GM06990 (cell line): ENCODE measurements around the gene IL17B.

Experiments
- DNase-seq: peaks from one replicate; pipeline ENCODE4 v3.0.0-alpha.2; 2011; ENCODE audit not compliant: insufficient read length; ENCODE audit errors: extremely low read depth
- H3K27me3 ChIP-seq: replicated peaks from 2 replicates; pipeline ENCODE4 v1.6.0; 2011; ENCODE audit warnings: low read length; ENCODE audit not compliant: control insufficient read depth, insufficient read depth
- H3K36me3 ChIP-seq: 2 replicates; pipeline ENCODE4 v1.5.1; 2011; ENCODE audit warnings: low read length; ENCODE audit not compliant: control insufficient read depth, insufficient read depth
- H3K4me3 ChIP-seq: replicated peaks from 2 replicates; pipeline ENCODE4 v1.5.1; 2011; ENCODE audit warnings: low read depth, mild to moderate bottlenecking, control low read depth, low read length
- TF ChIP-seq, protein P1 (sequence below): IDR thresholded peaks from 2 replicates; pipeline ENCODE4 v1.5.1; 2011; ENCODE audit warnings: low read length, control low read depth, mild to moderate bottlenecking, inconsistent platforms; ENCODE audit not compliant: insufficient read depth, poor library complexity, severe bottlenecking

Gene IL17B

GRCh38 chr5:149383399-149383798, 4.3 kb upstream of the IL17B start:
- no peak for DNase-seq
- no peaks in the 10 kb centered on the region for H3K36me3 ChIP-seq
- no peak overlapping the region for H3K4me3 ChIP-seq
- H3K27me3 ChIP-seq, result no peaks in the 10 kb centered on the region; the same call in 1 of the 2 replicates
- TF ChIP-seq, protein P1, sequence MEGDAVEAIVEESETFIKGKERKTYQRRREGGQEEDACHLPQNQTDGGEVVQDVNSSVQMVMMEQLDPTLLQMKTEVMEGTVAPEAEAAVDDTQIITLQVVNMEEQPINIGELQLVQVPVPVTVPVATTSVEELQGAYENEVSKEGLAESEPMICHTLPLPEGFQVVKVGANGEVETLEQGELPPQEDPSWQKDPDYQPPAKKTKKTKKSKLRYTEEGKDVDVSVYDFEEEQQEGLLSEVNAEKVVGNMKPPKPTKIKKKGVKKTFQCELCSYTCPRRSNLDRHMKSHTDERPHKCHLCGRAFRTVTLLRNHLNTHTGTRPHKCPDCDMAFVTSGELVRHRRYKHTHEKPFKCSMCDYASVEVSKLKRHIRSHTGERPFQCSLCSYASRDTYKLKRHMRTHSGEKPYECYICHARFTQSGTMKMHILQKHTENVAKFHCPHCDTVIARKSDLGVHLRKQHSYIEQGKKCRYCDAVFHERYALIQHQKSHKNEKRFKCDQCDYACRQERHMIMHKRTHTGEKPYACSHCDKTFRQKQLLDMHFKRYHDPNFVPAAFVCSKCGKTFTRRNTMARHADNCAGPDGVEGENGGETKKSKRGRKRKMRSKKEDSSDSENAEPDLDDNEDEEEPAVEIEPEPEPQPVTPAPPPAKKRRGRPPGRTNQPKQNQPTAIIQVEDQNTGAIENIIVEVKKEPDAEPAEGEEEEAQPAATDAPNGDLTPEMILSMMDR, result no peak

DNA sequence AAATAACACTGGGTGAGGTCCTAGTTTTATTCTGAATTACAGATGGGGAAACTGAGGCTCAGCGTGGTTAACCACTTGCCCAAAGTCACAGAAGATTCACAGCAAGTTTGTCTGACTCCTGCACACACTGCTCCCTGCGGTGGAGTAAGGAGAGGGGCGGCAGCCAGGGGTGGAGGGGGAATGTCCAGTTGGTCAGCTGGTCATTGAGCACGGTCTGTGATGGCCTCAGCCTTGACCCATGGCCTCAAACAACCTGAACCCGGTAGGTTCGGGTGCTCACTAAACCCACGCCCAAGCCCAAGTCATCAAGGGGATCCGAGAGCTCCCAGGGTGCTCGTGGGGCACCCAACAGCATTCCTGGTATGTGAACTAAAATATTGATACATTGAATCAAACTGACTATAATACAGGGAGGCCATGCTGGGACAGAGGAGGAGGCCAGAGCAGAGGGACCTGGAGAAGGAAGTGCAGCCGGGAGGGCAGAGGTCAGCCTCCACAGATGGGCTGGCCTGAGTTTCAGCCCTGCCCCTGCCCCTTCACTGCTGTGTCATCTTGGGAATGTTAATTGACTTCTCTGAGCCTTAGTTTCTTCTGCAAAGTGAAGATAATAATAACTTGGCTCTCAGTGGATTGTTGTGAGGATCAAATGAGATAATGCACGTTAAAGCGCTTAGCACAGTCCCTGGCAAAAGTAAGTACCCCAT, 3.6 kb upstream of the IL17B start:
- TF ChIP-seq, protein P1, result no peak

GRCh38 chr5:149381986-149382338, 2.9 kb upstream of the IL17B start:
- TF ChIP-seq, protein P1, result peak; percentile 93
- no peaks in the 10 kb centered on the region for H3K36me3 ChIP-seq
- DNase-seq, result peak; percentile 41
- H3K27me3 ChIP-seq, result no peaks in the 10 kb centered on the region; the same call in 1 of the 2 replicates
- H3K4me3 ChIP-seq, result no peak overlapping the region

More for the DNA sequence above, 3.6 kb upstream of the IL17B start:
- DNase-seq, result no peak
- no peak overlapping the region for H3K4me3 ChIP-seq
- no peaks in the 10 kb centered on the region for H3K36me3 ChIP-seq
- H3K27me3 ChIP-seq, result no peaks in the 10 kb centered on the region; the same call in 1 of the 2 replicates

GRCh38 chr5:149381261-149381985, 2.3 kb upstream of the IL17B start:
- TF ChIP-seq, protein P1, result no peak
- DNase-seq, result no peak
- H3K4me3 ChIP-seq, result no peak overlapping the region

GRCh38 chr5:149380466-149381121, 1.5 kb upstream of the IL17B start:
- H3K4me3 ChIP-seq, result no peak overlapping the region

More at GRCh38 chr5:149381261-149381985, 2.3 kb upstream of the IL17B start:
- Histone ChIP-seq H3K36me3 (no peaks in the 10 kb centered on the region), H3K27me3 (no peaks in the 10 kb centered on the region; the same call in 1 of the 2 replicates)

More at GRCh38 chr5:149380466-149381121, 1.5 kb upstream of the IL17B start:
- TF ChIP-seq, protein P1, result no peak
- DNase-seq, result no peak
- Histone ChIP-seq H3K27me3 (no peaks in the 10 kb centered on the region; the same call in 1 of the 2 replicates), H3K36me3 (no peaks in the 10 kb centered on the region)
